Measurements from ENCODE around the gene CDH13. TPM values are rescaled to one million over a fixed set of nuclear protein-coding genes. Genes with fewer than 3 reads are reported as not detected.

Gene CDH13
- total and polyA plus RNA-seq, 12 donors, result 0.86 to 30.6 (median 2.4) TPM

DNA sequence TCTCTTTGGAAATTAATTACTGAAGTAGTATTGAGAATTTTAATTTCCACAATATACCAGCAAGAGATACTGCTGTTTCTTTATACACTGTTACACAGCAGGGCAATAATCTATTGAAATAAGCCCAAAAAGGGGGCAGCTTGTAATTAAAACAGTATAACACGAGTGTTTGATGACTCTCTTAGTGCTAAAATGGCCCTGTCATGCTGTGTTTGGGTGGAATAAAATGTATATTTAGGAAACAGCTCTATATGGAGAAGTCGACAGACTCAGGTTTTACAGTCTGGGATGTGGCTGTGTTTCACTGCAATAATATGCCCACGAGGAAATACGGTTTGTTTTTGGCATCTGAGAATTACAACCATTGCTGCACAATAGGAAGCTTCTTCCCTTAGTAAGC lies 643.3 kb downstream of the CDH13 start:
- Histone ChIP-seq H3K27me3 (no peaks in the 10 kb centered on the region), H3K9me3 (replicated peaks in 1 of 3) (no peaks in the 10 kb centered on the region), H3K4me3 (no peak overlapping the region), H3K4me1 (replicated peaks in 1 of 2) (no peaks in the 10 kb centered on the region), H3K36me3 (replicated peaks in 1 of 2) (no peaks in the 10 kb centered on the region), H3K27ac (no peak overlapping the region)
- WGBS, 4 donors, result 60 to 69% (median 68%) methylated on average over 4 of the region's 4 CpGs
- TF ChIP-seq POLR2A (IDR thresholded peaks at IDR 0.05) (no peak), CTCF (IDR thresholded peaks at IDR 0.05) (no peak)
- intact Hi-C loops (cut with DNase I), result no loop called here
- no peak for DNase-seq

GRCh38 chr16:83270640-83271039 lies 643.9 kb downstream of the CDH13 start:
- TF ChIP-seq POLR2A (IDR thresholded peaks at IDR 0.05), result no peak
- no peak for TF ChIP-seq CTCF (IDR thresholded peaks at IDR 0.05)
- H3K4me3 ChIP-seq, result no peak overlapping the region
- no peak for DNase-seq
- no peaks in the 10 kb centered on the region for H3K4me1 ChIP-seq (replicated peaks in 1 of 2)
- no peak overlapping the region for H3K27ac ChIP-seq
- H3K27me3 ChIP-seq, result no peaks in the 10 kb centered on the region
- no peaks in the 10 kb centered on the region for H3K36me3 ChIP-seq (replicated peaks in 1 of 2)
- intact Hi-C loops (cut with DNase I), result no loop called here
- 43 to 62% (median 58%) methylated on average over 3 of the region's 3 CpGs for WGBS, 4 donors
- H3K9me3 ChIP-seq (replicated peaks in 1 of 3), result no peaks in the 10 kb centered on the region

DNA sequence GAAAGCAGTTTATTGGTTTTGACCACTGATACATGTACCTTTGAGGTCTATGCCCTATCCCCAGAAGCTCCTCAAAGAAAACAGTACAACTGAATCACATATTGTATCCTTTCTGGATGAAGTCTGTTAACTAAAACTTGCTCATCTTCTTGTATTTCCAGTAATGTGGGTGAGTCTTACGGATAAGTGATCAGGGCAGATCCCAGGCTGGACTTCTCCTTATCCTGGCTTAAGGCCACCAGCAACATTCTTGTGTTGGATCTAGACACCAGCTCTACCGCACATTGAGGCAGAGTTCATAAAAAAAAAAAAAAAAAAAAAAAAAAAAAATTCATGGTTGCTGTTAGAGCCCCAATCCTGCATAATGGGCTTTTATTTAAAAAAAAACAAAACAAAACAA lies 644.4 kb downstream of the CDH13 start:
- intact Hi-C loops (cut with DNase I), result no loop called here
- no peak overlapping the region for H3K4me3 ChIP-seq
- H3K9me3 ChIP-seq (replicated peaks in 1 of 3), result no peaks in the 10 kb centered on the region
- 9 to 60% (median 43%) methylated on average over 2 of the region's 2 CpGs for WGBS, 4 donors
- DNase-seq, result no peak
- H3K36me3 ChIP-seq (replicated peaks in 1 of 2), result no peaks in the 10 kb centered on the region
- no peaks in the 10 kb centered on the region for H3K27me3 ChIP-seq
- TF ChIP-seq CTCF (IDR thresholded peaks at IDR 0.05) (no peak), POLR2A (IDR thresholded peaks at IDR 0.05) (no peak)
- H3K4me1 ChIP-seq (replicated peaks in 1 of 2), result no peaks in the 10 kb centered on the region
- no peak overlapping the region for H3K27ac ChIP-seq

GRCh38 chr16:83271970-83272575 lies 645.3 kb downstream of the CDH13 start:
- intact Hi-C loops (cut with DNase I), result no loop called here
- no peaks in the 10 kb centered on the region for H3K36me3 ChIP-seq (replicated peaks in 1 of 2)
- 52 to 63% (median 58%) methylated on average over 5 of the region's 5 CpGs for WGBS, 4 donors
- H3K27ac ChIP-seq, result no peak overlapping the region
- no peak for DNase-seq
- no peak overlapping the region for H3K4me3 ChIP-seq
- H3K4me1 ChIP-seq (replicated peaks in 1 of 2), result no peaks in the 10 kb centered on the region
- no peaks in the 10 kb centered on the region for H3K27me3 ChIP-seq
- no peak for TF ChIP-seq CTCF (IDR thresholded peaks at IDR 0.05)
- TF ChIP-seq POLR2A (IDR thresholded peaks at IDR 0.05), result no peak
- no peaks in the 10 kb centered on the region for H3K9me3 ChIP-seq (replicated peaks in 1 of 3)

Measured in adrenal gland (tissue), 12 donors.